Left cardiac atrium (tissue), 4 donors: Measurements from ENCODE around the gene MEF2D. TPM values are rescaled to one million over a fixed set of nuclear protein-coding genes. Genes with fewer than 3 reads are reported as not detected.

ENCODE experiments used
- ATAC-seq, 2 donors: fragments of 200-7000 bp; cut with Tn5 transposase; one replicate each; pipeline ENCODE4 v1.9.1; 2020; ENCODE audit warnings: mild to moderate bottlenecking in 2 of 2, moderate library complexity in 2 of 2
- DNase-seq: peaks from one replicate; pipeline ENCODE4 v3.0.0-alpha.2; 2020
- intact Hi-C, 2 donors: fragments of 100-400 bp; cut with DNase I; formaldehyde crosslinking; loops; one replicate each; pipeline versions ENCODE4 v1.14.1 to v1.15.1; 2022 to 2023
- total RNA-seq, 2 donors: library from RNA; stranded (reverse); fragmentation: NEBNext Ultra II Directional; extraction: Animal tissue kit (Norgen Biotek cat#: 25700); gene quantifications; one replicate each; pipeline ENCODE4 v1.2.1, GENCODE V29; 2021
- donor health status: DM: no; HTN: yes; CAD: no.
- donor health status: DM: no; HTN: yes; CAD: no; lungs with severe emphysema.
- donor health status: DM: yes; HTN: yes; CAD: no.
- donor health status: Dilated cardiomyopathy.

MEF2D gene
- total RNA-seq, 2 donors from 2014 or later: 69.0 to 81.7 TPM

GRCh38 chr1:156438278-156438987, 62.1 kb downstream of the MEF2D start:
- intact Hi-C loops: no loop called here
- DNase-seq (no peak), ATAC-seq (no peak)

GRCh38 chr1:156437037-156437867, 63.3 kb downstream of the MEF2D start:
- DNase-seq (no peak), ATAC-seq (no peak)
- intact Hi-C loops: no loop called here

DNA sequence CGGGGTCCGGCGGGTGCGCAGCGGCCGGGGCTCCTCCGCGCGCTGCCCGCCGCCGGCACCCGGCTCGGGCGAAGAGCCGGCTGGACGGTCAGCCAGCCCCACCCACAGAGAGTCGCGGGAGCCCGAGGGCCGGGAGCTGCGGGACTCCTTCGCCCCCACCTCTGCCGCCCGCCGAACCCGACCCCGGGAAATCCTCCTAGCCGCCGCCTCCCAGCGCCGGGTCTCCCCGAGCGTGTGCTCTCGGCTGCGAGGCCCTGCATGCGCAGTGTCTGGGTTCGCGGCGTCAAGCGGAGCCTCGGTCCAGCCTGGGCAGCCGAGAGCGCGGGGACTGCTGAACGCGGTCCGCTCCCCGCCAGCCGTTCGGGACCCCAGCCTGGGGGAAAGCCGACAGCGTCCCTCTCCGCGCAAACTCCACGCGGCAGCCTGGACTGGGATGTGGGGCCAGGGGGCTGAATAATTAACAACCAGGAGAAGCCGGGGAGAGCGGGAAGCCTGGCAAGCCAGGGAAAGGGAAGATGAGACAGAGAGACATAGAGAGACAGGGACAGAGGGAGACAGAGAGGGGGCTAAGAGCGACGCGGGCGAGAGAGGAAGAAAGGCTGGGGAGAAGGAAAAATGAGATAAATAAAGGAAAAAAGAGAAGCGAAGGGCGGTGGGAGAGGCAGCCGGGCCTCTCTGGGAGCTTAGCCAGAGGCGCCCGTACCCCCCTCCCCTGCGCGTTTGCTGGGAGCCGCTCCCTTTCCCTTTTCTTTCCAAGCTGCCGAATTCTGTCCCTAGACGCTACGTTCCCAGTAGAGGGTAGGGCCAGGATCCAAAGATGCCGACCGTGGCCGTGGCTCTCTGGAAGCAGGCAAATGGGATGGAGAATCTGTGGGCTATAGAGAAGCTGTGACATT, 64.2 kb downstream of the MEF2D start:
- intact Hi-C loops: no loop called here
- ATAC-seq (peak; percentile 23 to 36), DNase-seq (no peak)

GRCh38 chr1:156435545-156436140, 64.9 kb downstream of the MEF2D start:
- intact Hi-C loops: no loop called here
- DNase-seq (no peak), ATAC-seq (peak in 1 of 2 donors; percentile 43)

DNA sequence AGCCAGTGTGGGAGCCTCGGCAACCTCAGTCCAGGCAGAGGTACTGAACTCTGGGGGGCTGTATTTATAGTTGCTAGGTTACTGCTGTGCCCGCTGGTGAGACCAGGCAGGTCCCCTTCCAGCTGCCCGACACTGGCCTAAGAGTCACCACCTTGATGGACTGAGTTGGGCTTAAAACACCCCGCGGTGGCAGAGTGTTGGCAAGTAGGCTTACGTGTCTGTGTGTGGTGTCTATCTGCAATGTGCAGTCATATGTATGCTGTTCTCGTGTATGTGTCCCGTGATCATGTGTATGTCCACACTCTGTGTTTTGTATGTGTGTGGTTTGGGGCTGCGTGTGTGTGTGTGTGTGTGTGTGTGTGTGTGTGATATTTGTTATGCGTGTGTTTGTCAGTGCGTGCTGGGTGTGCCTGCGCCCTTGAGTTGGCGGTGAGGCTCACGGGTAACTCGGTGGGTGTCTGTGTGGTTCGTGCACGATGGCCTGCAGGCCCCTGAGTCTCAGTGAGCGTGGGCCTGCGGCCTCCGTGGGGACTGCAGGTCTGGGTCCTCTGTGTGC, 65.5 kb downstream of the MEF2D start:
- no peak for DNase-seq
- intact Hi-C loops: no loop called here
- ATAC-seq: no peak

DNA sequence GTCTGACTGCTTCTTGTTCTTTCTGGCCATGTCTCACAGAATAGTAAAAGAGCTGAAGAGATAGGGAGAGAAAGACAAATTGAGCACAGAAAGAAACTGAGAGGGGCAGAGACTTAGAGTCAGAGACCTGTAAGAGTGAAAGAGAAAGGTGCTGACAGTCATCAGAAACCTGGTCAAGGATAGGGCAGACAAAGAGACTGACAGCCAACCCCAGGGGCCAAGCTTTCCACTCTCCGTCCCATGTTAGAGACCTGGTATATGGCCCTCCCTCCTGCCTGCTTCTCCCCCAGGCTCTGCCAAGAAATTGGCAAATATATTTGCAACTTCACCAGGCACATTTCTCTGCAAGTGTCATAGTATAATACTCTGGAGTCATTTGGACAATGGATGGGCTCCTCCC, 67.0 kb downstream of the MEF2D start:
- intact Hi-C loops: no loop called here
- ATAC-seq (no peak), DNase-seq (no peak)

DNA sequence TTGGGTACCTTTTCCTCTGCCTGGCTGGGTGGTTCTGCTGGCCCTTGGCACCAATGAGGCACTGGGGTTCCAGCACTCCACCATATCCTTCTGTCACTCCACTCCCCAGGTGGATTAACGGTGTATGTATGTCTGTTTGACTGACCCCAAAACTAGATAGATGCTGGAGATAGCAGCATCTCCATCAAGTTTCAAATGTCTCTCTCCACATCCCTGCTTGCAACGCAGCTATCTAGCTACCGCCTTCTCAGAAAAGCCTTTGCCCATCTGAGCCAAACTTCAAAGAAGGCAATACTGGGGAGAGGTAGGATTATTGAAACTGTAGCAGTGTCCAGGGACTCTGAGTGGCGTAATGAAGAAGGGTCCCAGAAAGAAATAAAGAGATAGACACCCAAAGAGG, 67.5 kb downstream of the MEF2D start:
- DNase-seq (no peak), ATAC-seq (no peak)
- intact Hi-C loops: no loop called here

- DNase-seq (no peak), ATAC-seq (no peak)
- intact Hi-C loops: no loop called here
These were observed 67.9 kb downstream of the MEF2D start for GRCh38 chr1:156432669-156433018.

- no peak for ATAC-seq
- DNase-seq: no peak
- intact Hi-C loops: no loop called here
These were observed 68.6 kb downstream of the MEF2D start for GRCh38 chr1:156431769-156432668.

- no peak for DNase-seq
- ATAC-seq: no peak
- intact Hi-C loops: no loop called here
These were observed 69.2 kb downstream of the MEF2D start for GRCh38 chr1:156431366-156431765.

- intact Hi-C loops: no loop called here
- DNase-seq (no peak), ATAC-seq (no peak)
These were observed 69.7 kb downstream of the MEF2D start for GRCh38 chr1:156430866-156431265.

DNA sequence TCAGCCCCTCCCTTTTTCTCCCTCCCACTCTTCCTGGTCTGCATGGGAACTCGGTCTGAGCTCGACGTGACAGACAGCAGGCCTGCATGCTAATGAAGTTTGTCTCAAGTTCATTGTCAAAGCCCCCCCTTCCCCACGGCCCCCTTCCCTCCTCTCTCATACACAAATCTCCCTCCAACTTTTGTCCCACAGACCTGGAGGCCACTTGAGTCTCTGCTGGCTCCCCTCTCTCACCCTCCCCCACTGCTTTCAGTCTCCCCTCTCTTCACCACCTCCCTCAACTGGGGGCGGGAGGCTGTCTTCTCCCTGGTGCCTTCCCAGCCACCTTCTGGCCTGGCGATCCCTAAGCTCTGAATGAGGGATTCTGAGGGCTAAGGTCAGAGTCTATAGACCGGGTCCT, 70.3 kb downstream of the MEF2D start:
- no peak for DNase-seq
- intact Hi-C loops: no loop called here
- no peak for ATAC-seq

DNA sequence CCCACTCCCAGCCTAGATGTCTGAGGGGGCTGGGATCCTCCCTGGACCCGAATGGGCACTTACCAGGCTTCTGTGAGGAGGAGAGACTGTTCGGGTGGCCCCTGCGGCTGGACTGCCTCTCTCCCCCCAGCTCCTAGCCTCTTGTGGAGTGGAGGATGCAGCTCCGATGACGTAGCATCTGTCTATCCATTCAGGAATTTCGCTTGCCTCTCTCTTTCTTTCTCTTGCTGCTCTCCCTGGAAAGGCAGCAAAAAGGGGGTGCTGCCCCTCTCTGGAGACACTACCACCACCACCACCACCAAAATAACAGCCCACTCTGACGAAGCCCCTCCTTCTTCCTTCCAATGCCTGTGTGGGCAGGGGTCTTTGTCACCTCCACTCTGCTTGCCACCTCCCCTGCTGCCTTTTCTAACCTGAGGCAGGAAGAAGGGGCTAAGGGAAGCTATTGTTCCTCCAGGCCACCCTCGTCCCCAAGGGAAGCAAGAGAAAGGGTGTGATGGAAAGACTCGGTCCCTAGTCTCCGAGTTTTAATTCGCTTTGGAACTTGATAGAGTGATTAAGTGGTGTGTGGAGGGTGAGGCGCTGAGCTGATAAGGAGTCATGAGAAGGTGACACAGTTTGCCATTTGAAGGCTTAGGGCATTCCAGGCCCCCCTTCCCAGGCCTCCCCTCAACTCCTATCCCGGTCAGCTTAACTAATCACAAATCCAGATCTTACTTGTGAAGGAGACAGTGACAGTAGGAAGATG, 71.1 kb downstream of the MEF2D start:
- DNase-seq (no peak), ATAC-seq (no peak)
- intact Hi-C loops: no loop called here

DNA sequence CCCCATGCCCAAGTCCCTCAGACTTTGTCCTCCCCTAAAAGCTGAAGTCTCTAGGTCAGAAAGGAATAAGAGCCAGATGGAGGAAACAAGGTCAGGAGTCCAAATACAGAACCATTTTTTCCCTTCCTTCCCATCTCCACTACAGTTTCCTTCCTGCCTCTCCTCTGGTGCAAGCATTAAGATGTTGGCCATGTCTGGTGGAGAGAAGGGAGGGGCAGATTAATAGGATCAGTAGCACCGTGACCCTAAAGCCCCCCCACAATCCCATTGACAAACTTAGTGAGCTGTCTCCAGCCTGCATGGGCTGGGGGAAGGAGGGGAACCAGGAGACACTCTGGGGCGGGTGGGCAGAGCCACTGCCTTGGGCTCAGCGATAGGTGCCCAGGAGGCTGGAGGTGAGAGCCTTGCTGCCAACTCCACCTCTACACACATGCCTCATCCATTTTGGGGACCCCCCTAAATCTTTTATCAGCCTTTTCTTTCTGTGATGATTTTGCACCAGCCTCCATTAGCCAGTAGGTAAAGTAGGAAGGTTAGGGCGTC, 71.8 kb downstream of the MEF2D start:
- no peak for ATAC-seq
- DNase-seq: no peak
- intact Hi-C loops: no loop called here

- DNase-seq: no peak
- ATAC-seq: no peak
- intact Hi-C loops: no loop called here
These were observed 72.6 kb downstream of the MEF2D start for GRCh38 chr1:156427957-156428356.

DNA sequence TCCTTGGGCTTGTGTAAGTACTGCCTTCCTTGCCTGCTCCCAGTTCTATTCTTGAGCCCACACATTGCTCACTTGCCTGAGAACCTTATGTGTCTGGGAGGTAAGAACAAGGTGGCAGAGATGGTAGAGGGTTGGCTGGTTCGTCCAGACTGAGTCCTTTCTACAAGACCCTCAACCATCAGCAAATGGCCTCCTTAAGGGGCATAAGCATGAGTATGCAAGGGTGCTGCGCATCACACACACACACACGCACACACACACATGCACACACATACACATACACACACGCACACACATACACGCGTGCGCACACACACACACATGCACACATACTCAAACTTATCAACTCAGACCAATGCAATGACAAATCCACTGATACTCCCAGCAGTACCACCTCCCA, 74.6 kb downstream of the MEF2D start:
- ATAC-seq (no peak), DNase-seq (no peak)
- intact Hi-C loops: no loop called here

GRCh38 chr1:156424806-156425432, 75.7 kb downstream of the MEF2D start:
- no peak for DNase-seq
- intact Hi-C loops: no loop called here
- no peak for ATAC-seq
